IPS-15b (cell line): ENCODE results near the gene AHCYL2.

Experiments used
- H3K27me3 ChIP-seq: one replicate; pipeline ENCODE4 v1.6.1; 2013; ENCODE audit warnings: low read length; ENCODE audit not compliant: control insufficient read depth, insufficient read depth
- H3K36me3 ChIP-seq: one replicate; pipeline ENCODE4 v1.6.1; 2013; ENCODE audit warnings: low read length; ENCODE audit not compliant: control insufficient read depth, insufficient read depth
- H3K4me1 ChIP-seq: one replicate; pipeline ENCODE4 v1.6.1; 2013; ENCODE audit warnings: mild to moderate bottlenecking, low read length; ENCODE audit not compliant: control insufficient read depth, insufficient read depth
- H3K4me3 ChIP-seq: one replicate; pipeline ENCODE4 v1.5.1; 2013; ENCODE audit warnings: low read depth, low read length
- H3K9ac ChIP-seq: one replicate; pipeline ENCODE4 v1.6.1; 2013; ENCODE audit warnings: low read depth, mild to moderate bottlenecking, low read length
- H3K9me3 ChIP-seq: one replicate; pipeline ENCODE4 v1.6.1; 2013; ENCODE audit warnings: mild to moderate bottlenecking, low read length; ENCODE audit not compliant: control insufficient read depth, insufficient read depth

Gene AHCYL2

DNA sequence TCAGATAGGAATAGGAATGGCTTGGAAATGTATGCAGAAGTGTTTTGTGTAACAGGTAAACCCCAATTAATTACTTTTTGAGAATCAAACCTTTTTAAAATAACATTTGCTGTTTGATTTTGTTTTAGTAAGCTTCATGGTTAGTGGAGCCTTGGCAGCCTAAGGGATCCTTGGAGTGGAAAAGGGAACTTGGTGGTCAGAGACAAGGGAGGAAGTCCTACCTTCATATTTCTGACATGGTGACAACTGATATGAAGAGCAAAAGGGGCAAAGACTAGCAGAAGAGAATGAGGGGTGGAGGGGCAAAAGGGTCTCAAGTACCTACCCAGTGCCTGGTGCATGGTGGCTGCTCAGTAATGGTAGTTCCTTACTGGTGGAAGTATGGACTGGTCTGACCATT lies 32.3 kb downstream of the AHCYL2 start:
- no peaks in the 10 kb centered on the region for H3K9me3 ChIP-seq
- no peak overlapping the region for H3K9ac ChIP-seq
- peaks cover 29% of the 10 kb centered on the region for H3K4me1 ChIP-seq
- H3K36me3 ChIP-seq: no peaks in the 10 kb centered on the region
- no peak overlapping the region for H3K4me3 ChIP-seq
- no peaks in the 10 kb centered on the region for H3K27me3 ChIP-seq

DNA sequence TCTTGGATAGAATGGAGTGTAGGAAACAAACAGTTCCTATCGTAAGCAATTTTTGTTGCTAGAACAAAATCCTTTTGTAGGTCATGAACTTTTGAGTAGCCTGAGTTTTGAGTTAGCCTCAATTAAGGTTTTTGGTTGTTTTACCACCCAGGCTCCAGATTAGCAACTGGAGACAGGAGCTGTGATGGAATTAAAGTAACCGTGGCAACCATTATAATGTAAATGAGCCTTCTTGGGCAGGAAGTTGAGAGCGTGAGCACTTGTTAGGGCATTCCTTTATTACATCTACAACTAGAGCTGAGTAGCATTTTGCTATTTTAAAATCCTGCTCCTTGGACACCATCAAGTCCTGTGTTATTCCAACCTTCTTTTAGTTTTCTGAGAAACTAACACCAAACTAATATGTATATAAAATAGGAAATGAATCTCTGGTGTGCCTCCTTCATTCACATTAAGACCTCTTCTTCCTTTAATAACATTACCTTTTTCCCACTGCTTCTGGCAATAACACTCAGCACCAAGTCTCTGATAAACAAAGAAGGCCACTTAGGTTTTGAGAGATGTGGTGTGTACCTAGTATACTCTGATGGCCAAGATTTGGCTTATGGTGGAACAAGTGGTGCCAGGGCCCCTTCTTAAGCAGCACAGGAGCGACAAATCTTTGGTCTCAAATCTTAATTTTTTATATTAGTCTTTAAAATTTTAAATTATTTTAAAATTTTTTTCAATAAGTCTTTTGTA lies 34.0 kb downstream of the AHCYL2 start:
- Histone ChIP-seq H3K4me3 (peak overlapping the region; percentile 20), H3K36me3 (no peaks in the 10 kb centered on the region), H3K9ac (no peak overlapping the region), H3K9me3 (no peaks in the 10 kb centered on the region), H3K4me1 (peaks cover 32% of the 10 kb centered on the region), H3K27me3 (no peaks in the 10 kb centered on the region)

DNA sequence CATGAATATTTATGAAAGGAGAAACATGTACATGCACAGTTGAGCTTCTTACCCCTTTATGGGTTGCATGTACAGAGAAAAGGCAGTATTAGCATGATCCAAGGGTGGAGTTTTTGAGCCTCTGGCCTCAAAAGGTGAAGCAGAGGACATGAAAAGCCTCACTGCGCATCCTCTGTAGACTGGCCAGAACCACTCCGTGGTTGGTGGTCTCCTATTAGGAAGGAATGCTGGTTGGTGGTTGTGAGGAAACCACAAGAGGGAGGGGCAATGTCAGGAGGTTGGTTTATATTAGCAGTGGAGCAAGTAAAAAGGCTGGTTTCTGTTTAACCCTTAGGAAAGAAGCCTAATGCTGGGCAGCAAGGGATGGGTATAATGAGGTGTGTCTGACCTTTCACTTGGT lies 37.5 kb downstream of the AHCYL2 start:
- peaks cover 28% of the 10 kb centered on the region for H3K4me1 ChIP-seq
- no peaks in the 10 kb centered on the region for H3K27me3 ChIP-seq
- H3K9me3 ChIP-seq: no peaks in the 10 kb centered on the region
- H3K36me3 ChIP-seq: no peaks in the 10 kb centered on the region
- no peak overlapping the region for H3K4me3 ChIP-seq
- H3K9ac ChIP-seq: no peak overlapping the region

DNA sequence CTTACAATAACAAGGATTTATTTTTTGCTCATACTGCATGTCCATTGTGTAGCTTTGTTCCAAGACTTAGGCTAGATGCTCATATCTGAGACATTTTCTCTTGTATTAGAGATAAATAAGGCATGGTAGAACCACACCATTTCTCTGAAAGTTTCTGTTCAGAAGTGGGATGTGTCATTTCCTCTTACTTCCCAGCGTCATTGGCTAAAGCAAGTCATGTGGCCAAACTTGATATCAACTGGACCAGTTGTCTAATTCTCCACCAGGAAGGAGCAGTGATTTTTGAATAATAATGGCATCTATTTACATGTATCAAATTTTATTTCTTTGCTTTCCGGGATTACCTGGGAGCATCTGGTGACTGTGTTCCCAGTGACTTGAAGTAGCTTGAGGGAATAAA lies 38.3 kb downstream of the AHCYL2 start:
- Histone ChIP-seq H3K9ac (no peak overlapping the region), H3K4me1 (peaks cover 20% of the 10 kb centered on the region), H3K36me3 (no peaks in the 10 kb centered on the region), H3K9me3 (no peaks in the 10 kb centered on the region), H3K27me3 (no peaks in the 10 kb centered on the region), H3K4me3 (no peak overlapping the region)

DNA sequence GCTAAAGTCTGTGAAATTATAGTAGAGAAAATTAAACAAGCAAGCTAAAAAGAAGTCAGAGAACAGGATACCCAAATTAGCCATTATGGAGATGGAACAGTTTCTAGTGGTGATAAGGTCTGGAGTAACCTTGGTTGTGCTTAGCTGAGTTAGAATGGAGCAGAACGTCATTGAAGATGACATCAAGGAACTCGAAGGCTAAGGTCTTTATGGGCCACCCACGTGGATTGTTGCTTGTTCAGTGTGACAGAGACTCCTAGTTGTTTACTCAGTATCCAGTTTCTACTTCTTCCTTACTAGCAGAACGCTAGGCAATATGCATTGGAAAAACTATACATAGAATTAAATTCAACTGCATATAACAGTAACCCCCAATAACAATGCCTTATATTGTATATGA lies 39.7 kb downstream of the AHCYL2 start:
- Histone ChIP-seq H3K36me3 (no peaks in the 10 kb centered on the region), H3K4me1 (peaks cover 17% of the 10 kb centered on the region), H3K9ac (no peak overlapping the region), H3K4me3 (no peak overlapping the region), H3K9me3 (no peaks in the 10 kb centered on the region), H3K27me3 (no peaks in the 10 kb centered on the region)

DNA sequence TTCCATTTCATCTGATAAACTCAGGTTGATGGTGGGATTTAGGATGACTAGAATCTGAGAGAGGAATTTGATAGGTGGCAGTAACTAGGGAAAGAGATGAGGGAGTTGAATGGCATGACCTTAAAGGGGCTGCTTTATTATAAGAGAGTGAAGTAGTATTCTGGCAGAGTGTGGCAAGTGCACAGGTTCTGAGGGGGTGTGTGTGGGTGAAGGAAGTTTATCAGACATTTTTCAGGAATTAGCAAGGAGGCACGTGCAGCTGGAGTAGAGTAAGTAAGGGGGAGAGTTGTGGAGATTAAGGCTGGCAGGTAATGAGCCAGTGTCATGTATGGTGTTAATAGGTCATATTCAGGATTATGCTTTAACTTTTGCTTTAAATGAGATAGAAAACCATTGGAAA lies 40.5 kb downstream of the AHCYL2 start:
- Histone ChIP-seq H3K9me3 (no peaks in the 10 kb centered on the region), H3K36me3 (no peaks in the 10 kb centered on the region), H3K27me3 (no peaks in the 10 kb centered on the region), H3K4me3 (no peak overlapping the region), H3K9ac (no peak overlapping the region), H3K4me1 (peaks cover 15% of the 10 kb centered on the region)

DNA sequence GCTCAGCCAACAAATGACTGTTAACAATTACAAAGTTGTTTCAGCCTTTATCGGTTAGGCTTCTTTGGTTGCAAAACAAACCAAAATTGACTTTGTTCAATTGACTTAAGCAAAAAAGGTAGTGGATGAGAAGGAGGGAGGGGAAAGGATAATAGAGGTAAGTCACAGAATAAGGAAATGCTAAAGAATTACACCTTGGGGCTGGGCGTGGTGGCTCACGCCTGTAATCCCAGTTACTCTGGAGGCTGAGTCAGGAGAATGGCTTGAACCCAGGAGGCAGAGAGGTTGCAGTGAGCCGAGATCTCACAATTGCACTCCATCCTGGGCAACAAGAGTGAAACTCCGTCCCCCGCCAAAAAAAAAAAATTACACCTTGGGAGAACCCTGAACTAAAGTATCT lies 41.4 kb downstream of the AHCYL2 start:
- Histone ChIP-seq H3K27me3 (no peaks in the 10 kb centered on the region), H3K9ac (no peak overlapping the region)

DNA sequence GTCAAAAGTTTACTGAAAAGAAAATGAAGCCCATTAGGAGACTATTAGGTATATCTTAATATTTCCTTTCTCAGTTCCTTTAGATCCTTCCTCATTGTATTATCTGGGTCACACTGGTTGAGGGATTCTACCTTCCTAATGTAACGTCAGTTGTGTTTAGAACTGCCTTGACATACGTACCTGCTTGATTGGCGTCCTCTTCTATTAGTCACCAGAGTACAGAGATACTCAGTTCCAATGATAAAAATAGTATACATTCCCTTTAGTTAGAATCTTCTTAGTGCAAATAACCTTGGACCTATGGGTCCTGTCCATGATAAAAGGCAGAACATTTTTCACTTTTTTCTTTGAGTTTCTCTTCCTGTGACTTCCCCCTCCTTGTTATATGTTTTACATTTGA lies 45.2 kb downstream of the AHCYL2 start:
- Histone ChIP-seq H3K9ac (no peak overlapping the region), H3K4me1 (peaks cover 8% of the 10 kb centered on the region)

More for the DNA sequence above, 41.4 kb downstream of the AHCYL2 start:
- no peak overlapping the region for H3K4me3 ChIP-seq
- H3K9me3 ChIP-seq: no peaks in the 10 kb centered on the region
- H3K4me1 ChIP-seq: peaks cover 15% of the 10 kb centered on the region
- no peaks in the 10 kb centered on the region for H3K36me3 ChIP-seq

DNA sequence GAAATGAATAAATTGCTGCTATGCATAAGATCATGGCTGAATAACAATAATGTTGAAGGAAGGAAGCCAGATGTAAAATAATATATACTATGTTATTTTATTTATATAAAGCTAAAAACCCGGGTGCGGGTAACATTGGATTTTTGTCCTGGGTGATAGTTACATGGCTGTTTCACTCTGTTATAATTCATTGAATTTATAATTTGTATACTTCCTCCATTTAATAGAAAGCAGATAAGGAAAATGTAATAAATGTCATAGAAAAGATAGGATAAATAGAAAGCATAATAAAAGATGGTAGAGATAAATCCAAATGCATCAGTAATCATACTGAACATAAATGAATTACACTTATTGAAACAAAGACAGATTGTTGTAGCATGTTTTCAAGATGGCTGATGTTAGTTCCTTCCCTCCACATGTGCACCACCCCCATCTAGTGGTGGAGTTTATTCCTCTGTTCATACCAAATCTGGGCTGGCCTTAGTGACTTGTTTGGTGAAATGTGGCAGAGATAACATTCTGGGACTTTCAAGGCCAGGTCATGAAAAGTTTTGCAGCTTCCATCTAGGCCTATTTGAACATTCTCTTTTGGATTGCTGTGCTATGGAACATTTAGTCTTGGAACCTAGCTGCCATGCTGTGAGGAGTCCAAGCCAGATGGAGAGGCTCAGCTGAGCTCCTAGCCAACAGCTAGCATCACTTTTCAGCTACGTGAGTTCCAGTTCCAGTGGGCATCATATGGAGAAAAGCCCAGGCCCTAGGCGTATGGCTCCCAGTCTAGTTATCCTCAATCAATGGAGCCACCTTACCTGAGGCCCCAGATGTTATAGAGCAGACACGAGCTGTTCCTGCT lies 46.9 kb downstream of the AHCYL2 start:
- Histone ChIP-seq H3K9me3 (no peaks in the 10 kb centered on the region), H3K4me3 (no peak overlapping the region), H3K36me3 (peaks cover 6% of the 10 kb centered on the region), H3K27me3 (no peaks in the 10 kb centered on the region), H3K9ac (no peak overlapping the region), H3K4me1 (peaks cover 6% of the 10 kb centered on the region)

More for the DNA sequence above, 45.2 kb downstream of the AHCYL2 start:
- Histone ChIP-seq H3K4me3 (no peak overlapping the region), H3K36me3 (peaks cover 6% of the 10 kb centered on the region), H3K27me3 (no peaks in the 10 kb centered on the region), H3K9me3 (no peaks in the 10 kb centered on the region)

DNA sequence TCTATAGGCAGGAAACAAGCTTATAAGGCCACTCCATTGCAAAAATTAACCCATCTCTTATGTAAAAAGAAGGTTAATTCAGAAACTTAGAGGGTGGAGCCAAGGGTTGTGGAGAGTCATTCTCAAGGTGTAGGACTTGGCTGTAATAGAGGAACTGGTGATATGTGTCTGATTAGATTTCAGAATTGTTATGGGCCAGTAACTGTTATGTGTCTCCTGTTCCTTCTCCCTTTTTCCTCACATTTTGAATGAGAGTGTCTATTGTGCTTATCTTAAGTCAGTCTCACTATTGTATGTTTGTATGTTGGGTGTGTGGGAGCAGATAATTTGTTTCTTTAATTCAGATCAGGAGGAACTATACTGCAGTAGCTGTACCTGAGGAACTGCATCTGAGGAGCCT lies 49.1 kb downstream of the AHCYL2 start:
- peaks cover 6% of the 10 kb centered on the region for H3K4me1 ChIP-seq
- H3K9me3 ChIP-seq: no peaks in the 10 kb centered on the region
- peaks cover 6% of the 10 kb centered on the region for H3K36me3 ChIP-seq
- H3K27me3 ChIP-seq: no peaks in the 10 kb centered on the region
- H3K4me3 ChIP-seq: no peak overlapping the region
- H3K9ac ChIP-seq: no peak overlapping the region

DNA sequence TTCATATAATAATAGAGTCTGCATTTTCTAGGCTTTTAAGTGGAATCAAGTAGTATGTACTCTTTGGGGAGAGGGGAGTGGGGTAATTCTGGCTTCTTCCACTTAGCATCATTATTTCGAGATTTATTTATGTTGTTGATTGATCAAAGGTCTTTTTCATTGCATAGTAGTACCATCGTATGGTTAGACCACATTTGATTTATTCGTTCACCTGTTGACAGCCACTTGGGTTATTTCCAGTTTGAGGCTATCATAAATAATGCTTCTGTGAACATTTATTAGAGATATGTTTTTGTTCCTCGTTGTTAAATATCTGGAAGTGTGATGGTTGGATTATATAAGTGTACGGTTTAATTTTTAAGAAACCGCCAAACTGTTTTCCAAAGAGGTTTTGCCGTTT lies 52.8 kb downstream of the AHCYL2 start:
- Histone ChIP-seq H3K4me1 (no peaks in the 10 kb centered on the region), H3K4me3 (no peak overlapping the region), H3K27me3 (no peaks in the 10 kb centered on the region), H3K36me3 (peaks cover 6% of the 10 kb centered on the region), H3K9ac (no peak overlapping the region), H3K9me3 (no peaks in the 10 kb centered on the region)

DNA sequence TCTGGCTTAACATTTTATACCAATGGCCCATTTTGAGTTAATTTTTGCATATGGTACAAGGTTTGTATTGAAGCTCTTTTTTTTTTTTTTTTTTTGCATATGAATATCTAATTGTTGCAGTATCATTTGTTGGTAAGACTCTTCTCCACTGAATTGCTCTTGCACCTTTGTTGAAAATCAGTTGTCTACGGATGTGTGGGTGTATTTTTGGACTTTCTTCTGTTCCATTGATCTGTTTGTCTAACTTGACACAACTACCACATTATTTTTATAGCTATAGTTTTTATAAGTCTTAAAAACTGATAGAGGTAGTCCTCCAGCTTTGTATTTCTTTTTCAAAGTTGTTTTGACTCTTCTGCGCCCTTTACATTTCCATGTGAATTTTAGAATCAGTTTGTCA lies 53.9 kb downstream of the AHCYL2 start:
- H3K36me3 ChIP-seq: peaks cover 6% of the 10 kb centered on the region

More for the DNA sequence above, 53.9 kb downstream of the AHCYL2 start:
- Histone ChIP-seq H3K9me3 (no peaks in the 10 kb centered on the region), H3K9ac (no peak overlapping the region), H3K27me3 (no peaks in the 10 kb centered on the region), H3K4me1 (peaks cover 6% of the 10 kb centered on the region), H3K4me3 (no peak overlapping the region)
